ENCODE data around the gene PSRC1. TPM values are rescaled to one million over a fixed set of nuclear protein-coding genes. Genes with fewer than 3 reads are reported as not detected.

PSRC1 gene
- 50.6 and 61.1 TPM in 2 replicates for total RNA-seq (2014; rRNA removed; shearing (Covaris generic))
- polyA plus RNA-seq (2016; fragmentation: Nextera tagmentation; extraction: Ambion mirVana): 51.4 and 55.0 TPM in 2 replicates
- long read RNA-seq, transcript PSRC1-204 (8 exons, 1,742 nt): major isoform, 18 of 84 reads
- long read RNA-seq, transcript PSRC1-203 (8 exons, 1,717 nt): minor isoform, 12 of 84 reads
- long read RNA-seq, partial matches to known transcripts: 9 of 84 reads
- long read RNA-seq, other reads (novel, unspliced or antisense): 41 of 84 reads

DNA sequence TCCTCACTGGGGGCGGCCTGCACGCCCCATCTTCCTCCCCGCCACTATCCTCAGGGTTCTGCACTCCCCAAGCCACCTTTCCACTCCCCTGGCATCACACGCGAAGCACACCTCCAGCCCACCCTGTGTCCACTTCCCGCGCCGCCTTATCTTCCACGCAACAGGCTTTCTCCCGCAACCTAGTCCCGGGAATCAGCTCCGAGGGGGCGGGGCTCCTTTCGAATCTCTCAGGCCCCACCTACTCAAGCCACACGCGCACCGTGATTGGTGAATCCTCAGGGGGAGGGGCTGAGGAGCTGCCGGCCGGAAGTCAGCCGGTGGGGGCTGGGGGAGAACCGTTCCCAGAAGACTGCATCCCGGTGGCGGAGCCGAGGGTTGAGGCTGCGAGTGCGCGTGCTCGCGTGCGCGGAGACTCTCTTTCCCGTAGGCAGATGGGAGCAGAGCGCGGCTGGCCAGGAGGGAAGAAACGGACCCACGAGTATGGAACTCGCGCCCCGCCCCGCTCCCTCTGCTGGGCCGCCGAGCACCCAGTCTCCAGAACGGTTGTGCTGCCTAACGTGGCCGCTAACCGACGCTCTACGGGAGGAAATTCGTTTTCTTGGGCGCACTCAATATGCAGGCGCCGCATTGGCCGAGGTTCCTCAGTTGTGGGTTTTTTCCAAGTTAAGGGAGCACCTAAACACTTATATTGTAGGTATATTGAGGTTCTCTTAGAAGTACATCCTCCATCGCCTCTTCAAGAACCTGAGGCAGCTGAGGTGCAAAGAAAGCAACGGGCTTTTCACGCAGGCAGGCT is at the start of gene PSRC1:
TSS of gene PSRC1 (minus strand) at position 194 of the 796 bp plus-strand sequence.
- peak; percentile 99 for DNase-seq (ENCODE audit: low spot score)

GRCh38 chr1:109331113-109331512 is 48.2 kb upstream of the PSRC1 start:
- Histone ChIP-seq H3K27ac (ENCODE audit: low read depth) (no peak overlapping the region), H3K36me3 (ENCODE audit: insufficient read depth) (peaks cover 28% of the 10 kb centered on the region), H4K20me1 (replicated peaks; ENCODE audit: insufficient read depth) (no peaks in the 10 kb centered on the region), H3K4me1 (ENCODE audit: insufficient read depth) (no peaks in the 10 kb centered on the region), H3F3A (replicated peaks; ENCODE audit: low read depth) (no peaks in the 10 kb centered on the region), H3K4me3 (no peak overlapping the region), H3K4me2 (no peak overlapping the region), H2AFZ (no peak overlapping the region), H3K9me2 (ENCODE audit: insufficient read depth) (no peaks in the 10 kb centered on the region), H3K27me3 (ENCODE audit: insufficient read depth) (no peaks in the 10 kb centered on the region), H3K79me2 (replicated peaks; ENCODE audit: insufficient read depth) (no peaks in the 10 kb centered on the region)
- Mint-ChIP-seq H3K36me3 (ENCODE audit: low read depth) (peaks cover 67% of the 10 kb centered on the region), H3K27ac (no peak overlapping the region), H3K27me3 (ENCODE audit: insufficient read depth, low read depth, poor library complexity) (no peaks in the 10 kb centered on the region), H3K4me1 (no peaks in the 10 kb centered on the region), H3K9me3 (peaks cover 11% of the 10 kb centered on the region; the same call in 1 of the 3 replicates), H3K4me3 (no peak overlapping the region)
- DNase-seq (ENCODE audit: low spot score) (no peak), ATAC-seq (no peak)
- TF ChIP-seq CREB1 (CRISPR knock-in tag; IDR thresholded peaks at IDR 0.05; ENCODE audit: low read depth): no peak
- no peak for TF ChIP-seq STAT1 (IDR thresholded peaks at IDR 0.05; ENCODE audit: unreplicated experiment)
- no peak for TF ChIP-seq CTCF (conservative IDR thresholded peaks at IDR 0.05; ENCODE audit: low read depth in 2 of 2)
- no peak for TF ChIP-seq POLR2AphosphoS5 (IDR thresholded peaks at IDR 0.05; ENCODE audit: low read depth)
- TF ChIP-seq ETS1 (IDR thresholded peaks at IDR 0.05): no peak
- TF ChIP-seq ZNF114 (CRISPR knock-in tag; IDR thresholded peaks at IDR 0.05): no peak
- TF ChIP-seq EZH2phosphoT487 (IDR thresholded peaks at IDR 0.05; ENCODE audit: unreplicated experiment): no peak
- TF ChIP-seq EZH2 (IDR thresholded peaks at IDR 0.05; ENCODE audit: low read depth, unreplicated experiment): no peak
- no peak for TF ChIP-seq NANOG (IDR thresholded peaks at IDR 0.05; ENCODE audit: borderline replicate concordance)

More for the DNA sequence above, at the start of gene PSRC1:
- Histone ChIP-seq H3K36me3 (ENCODE audit: insufficient read depth) (peaks cover 12% of the 10 kb centered on the region; the same call in 1 of the 2 replicates), H3K4me3 (peak within 1 kb of the TSS; percentile 98), H2AFZ (peak within 1 kb of the TSS; percentile 95), H3K9me2 (ENCODE audit: insufficient read depth) (no peaks in the 10 kb centered on the region), H3K27ac (ENCODE audit: low read depth) (peak within 1 kb of the TSS; percentile 99), H3K27me3 (ENCODE audit: insufficient read depth) (no peaks in the 10 kb centered on the region), H3K4me2 (peak within 1 kb of the TSS; percentile 99), H3F3A (replicated peaks; ENCODE audit: low read depth) (peaks cover 18% of the 10 kb centered on the region), H4K20me1 (replicated peaks; ENCODE audit: insufficient read depth) (peaks cover 15% of the 10 kb centered on the region), H3K4me1 (ENCODE audit: insufficient read depth) (peaks cover 29% of the 10 kb centered on the region), H3K79me2 (replicated peaks; ENCODE audit: insufficient read depth) (peaks cover 26% of the 10 kb centered on the region)
- peak; percentile 92 for ATAC-seq
- Mint-ChIP-seq H3K36me3 (ENCODE audit: low read depth) (peaks cover 32% of the 10 kb centered on the region), H3K4me3 (peak within 1 kb of the TSS; percentile 99), H3K9me3 (no peaks in the 10 kb centered on the region), H3K27me3 (ENCODE audit: insufficient read depth, low read depth, poor library complexity) (peaks cover 16% of the 10 kb centered on the region), H3K27ac (peak within 1 kb of the TSS; percentile 96), H3K4me1 (peaks cover 32% of the 10 kb centered on the region)
- TF ChIP-seq CREB1 (CRISPR knock-in tag; IDR thresholded peaks at IDR 0.05; ENCODE audit: low read depth): no peak
- TF ChIP-seq CTCF (conservative IDR thresholded peaks at IDR 0.05; ENCODE audit: low read depth in 2 of 2): peak in 1 of 2 experiments; percentile 18; a peak in 1 of 4 replicates
- peak; percentile 98 for TF ChIP-seq POLR2AphosphoS5 (IDR thresholded peaks at IDR 0.05; ENCODE audit: low read depth)
- peak; percentile 69; the same call in 1 of the 2 replicates for TF ChIP-seq ETS1 (IDR thresholded peaks at IDR 0.05)

Data from GM23338 (cell line).